Stimulated activated CD8-positive, alpha-beta memory T cell treated with anti-CD3 and anti-CD28 coated beads, Interleukin-15, amount 100 ng/mL, for 48 hours (primary cell): ENCODE results near the gene PRKN.

Source experiments
- DNase-seq, 2 donors: peaks; one replicate each; pipeline ENCODE4 v3.0.0-alpha.2; 2020; ENCODE audit warnings: low read depth in 2 of 2

The PRKN gene

GRCh38 chr6:162056061-162056460, 671.5 kb downstream of the PRKN start:
- DNase-seq = no peak

DNA sequence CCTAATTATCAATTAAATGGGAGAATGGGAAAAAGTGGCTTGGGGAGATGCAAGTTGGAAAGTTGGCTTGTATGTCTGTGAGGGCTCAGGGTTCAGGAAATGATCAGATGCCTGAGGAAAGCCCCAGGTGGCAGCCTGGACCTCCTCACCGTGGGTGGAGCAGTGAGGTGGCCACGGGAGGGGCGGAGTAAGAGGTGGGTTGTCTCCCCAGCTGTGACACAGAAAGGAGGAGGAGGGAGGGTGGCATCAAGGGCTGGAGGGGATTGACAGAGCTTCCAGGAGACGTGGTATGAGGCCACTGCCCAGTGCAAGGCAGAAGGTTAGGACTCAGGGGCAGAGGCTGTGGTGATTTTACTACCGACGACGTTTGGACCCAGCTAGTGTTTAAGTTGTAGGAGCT, 672.2 kb downstream of the PRKN start:
- DNase-seq = no peak

DNA sequence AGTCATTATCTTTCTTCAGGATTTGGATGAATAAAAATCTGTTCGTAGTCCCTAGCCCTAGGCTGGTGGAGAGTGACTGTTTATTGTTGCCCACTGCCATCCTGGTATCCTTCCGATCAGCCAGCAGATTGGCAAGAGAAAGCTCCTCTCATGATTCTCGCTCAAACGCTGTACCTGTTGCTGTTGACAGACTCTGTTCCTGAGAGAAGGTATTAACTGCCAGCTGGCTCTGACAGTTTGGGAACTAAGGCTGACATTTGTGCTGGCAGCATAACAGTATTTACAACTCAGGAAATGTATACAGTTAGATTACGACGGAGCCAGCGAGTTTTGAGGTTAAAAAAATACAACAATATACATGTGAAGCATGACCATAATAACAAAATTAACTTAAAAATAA, 674.5 kb downstream of the PRKN start:
- DNase-seq = no peak

GRCh38 chr6:162050579-162050978, 677.0 kb downstream of the PRKN start:
- no peak for DNase-seq

- no peak for DNase-seq
These were observed 681.2 kb downstream of the PRKN start for GRCh38 chr6:162046324-162046723.

DNA sequence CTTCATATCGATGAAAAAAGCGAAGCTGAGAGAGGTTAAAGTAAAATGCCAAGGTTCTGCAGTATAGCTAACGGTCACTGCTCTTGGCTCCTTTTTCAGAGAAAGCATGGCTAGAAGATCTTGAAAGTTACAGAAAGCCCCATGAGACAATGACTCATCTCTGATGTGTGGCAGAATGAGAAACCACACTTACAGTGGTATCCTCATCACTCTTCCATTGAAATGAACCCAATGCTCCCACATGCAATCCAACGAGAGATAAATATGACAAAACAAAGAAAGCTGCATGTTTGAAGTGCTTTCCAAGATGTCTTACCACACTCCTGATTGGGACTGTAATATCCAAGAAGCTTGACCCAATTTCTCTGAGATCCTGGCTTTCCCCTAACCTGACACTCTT, 694.9 kb downstream of the PRKN start:
- DNase-seq = no peak

GRCh38 chr6:162029873-162030576, 697.5 kb downstream of the PRKN start:
- DNase-seq = no peak

DNA sequence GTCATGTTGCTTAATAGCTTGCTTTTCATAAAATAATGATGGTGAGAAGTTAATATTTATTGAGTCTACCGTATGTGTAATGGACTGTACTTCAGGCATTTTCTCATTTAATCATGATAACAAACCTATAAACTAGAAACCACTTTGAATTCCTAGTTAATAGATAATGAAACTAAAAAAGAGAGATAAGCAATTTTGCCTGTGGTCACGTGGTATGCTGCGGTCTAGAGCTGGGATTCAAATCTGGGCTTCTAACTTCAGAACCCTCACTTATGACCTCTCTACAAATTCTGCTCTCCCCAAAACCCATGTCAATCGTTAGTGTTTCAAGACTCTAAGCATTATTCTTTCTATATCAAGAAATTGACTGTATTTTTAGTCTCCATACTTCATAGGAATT, 700.7 kb downstream of the PRKN start:
- DNase-seq = no peak

- DNase-seq = no peak
These were observed 701.5 kb downstream of the PRKN start for GRCh38 chr6:162026031-162026430.

DNA sequence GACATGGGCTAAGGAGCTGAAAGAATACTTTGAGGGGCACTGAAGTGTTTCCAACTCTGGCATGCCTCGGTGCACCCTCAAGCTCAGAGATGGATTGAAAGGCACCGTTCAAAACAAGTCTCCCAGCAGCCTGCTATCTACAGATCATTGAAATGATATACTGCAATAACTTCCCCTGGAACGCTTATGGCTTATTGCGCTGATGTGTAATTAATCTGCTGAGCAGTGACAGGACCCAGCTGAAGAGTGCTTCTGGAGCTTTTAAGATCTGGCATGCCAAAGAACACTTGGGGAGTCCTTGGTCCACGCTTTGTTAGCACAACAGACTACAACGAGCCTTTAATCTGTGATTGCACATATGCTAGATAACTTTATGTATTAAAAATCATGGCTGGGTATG, 708.2 kb downstream of the PRKN start:
- DNase-seq = no peak

DNA sequence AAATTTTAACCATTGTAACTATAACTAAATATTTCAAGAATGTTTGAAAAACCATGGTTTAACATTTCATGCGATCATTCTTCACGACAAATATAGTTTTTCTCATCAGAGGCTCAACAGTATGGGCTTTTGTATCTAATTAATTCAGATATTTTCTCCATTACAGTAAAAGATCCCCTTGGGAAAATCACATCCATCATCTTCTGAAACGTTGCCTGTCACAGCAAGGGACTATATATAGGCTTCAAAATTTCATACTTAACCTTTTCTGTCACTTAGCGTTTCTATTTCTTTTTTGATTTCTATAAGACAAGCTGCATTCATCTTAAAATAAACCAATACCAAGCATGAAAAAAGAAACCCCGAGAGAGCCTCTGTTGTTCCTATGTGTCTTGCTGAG, 710.0 kb downstream of the PRKN start:
- DNase-seq = no peak

DNA sequence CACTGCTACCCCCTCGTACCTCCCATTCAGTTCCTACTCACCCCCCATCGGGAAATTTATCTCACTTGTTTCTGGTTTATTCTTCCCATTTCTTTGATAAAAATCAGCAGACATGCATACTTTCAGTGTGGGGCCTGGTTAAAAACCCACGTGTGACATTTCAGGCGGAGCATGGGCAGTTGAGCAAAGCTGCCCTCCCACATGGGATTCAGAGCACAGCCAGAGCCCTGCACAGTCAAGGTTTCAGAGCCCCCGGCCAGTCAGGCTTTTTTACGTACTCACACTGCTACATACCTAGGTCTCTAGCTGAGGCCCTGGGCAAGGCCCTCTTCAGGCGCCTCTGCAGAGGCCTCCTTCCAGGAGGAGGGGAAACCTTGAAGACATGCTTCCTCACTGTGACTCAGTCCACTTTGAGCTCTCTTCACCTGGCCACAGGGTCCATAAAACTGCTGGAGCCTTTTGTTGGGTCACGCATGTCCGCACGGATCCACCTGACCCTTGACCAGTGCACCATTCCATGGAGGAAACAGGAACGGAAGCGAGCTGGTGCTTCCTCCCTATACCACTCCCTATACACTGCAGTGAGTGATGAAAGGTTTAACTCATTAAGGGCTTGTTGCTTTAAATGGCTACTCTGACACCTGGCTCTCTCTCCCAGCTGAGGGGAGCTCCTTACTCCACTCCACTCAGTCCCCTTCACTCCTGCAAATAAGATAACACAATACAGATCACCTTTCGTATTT, 713.3 kb downstream of the PRKN start:
- DNase-seq = no peak

DNA sequence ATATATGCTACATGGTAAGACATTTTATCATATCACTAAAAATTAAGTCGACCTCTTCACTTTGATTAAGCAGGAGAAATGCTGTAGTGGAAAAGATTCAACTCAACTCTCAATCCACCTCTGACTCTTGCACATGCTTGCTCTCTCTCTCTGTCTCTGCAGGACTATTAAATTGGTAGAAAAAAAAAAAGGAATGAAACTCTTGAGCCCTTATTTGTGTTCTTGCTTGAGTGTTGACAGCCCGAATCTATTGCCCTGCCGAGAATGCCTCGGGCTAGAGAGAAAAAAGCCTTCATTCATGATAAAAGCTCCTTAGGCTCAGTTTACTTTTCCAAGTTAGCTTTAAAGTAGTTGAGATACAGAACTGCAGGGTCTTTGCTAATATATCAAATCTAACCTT, 722.2 kb downstream of the PRKN start:
- DNase-seq = no peak

- no peak for DNase-seq
These were observed 730.8 kb downstream of the PRKN start for GRCh38 chr6:161996783-161997182.

DNA sequence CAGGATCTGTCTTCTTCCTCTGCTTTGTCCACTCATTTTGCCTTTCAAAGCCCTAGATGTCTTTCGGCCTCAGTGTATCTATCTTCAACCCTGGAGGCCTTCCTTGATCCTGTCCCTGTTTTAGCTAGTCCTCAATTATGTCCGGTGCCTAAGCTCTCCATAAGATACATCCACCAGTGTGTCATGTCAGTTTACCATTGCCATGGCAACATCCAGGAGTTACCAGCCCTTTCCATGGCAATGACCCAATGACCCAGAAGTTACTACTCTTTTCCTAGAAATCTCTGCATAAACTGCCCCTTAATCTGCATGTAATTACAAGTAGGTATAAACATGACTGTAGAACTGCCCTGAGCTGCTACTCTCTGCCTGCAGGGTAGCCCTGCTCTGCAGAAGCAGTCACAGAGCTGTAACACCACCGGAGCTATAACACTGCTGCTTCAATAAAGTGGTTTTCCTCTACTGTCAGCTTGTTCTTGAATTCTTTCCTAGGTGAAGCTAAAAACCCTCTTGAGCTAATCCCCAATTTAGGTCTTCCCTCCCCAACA, 741.6 kb downstream of the PRKN start:
- no peak for DNase-seq

GRCh38 chr6:161984713-161985112, 742.9 kb downstream of the PRKN start:
- DNase-seq = no peak

- DNase-seq = no peak
These were observed 751.0 kb downstream of the PRKN start for GRCh38 chr6:161976553-161976952.

GRCh38 chr6:161973064-161973463, 754.5 kb downstream of the PRKN start:
- DNase-seq = no peak

DNA sequence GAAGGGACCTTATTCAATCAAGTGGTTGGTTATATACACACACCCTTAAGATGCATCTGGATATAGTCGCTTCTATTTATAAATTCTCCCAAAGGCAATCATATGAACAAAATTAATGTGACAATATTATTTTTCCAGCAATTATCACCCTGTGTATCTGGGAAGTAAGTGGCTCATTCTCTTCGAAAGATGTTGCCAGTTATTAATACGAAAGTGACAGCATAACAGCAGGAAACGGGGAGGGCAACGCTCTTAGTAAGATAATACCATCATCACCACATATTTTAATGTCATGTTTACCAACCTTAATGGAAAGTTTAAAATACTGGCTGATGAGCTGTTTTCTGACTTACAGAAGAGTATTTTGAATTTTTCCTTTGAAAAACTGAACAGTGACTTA, 756.5 kb downstream of the PRKN start:
- DNase-seq = no peak

- DNase-seq = no peak
These were observed 763.8 kb downstream of the PRKN start for GRCh38 chr6:161963634-161964234.

GRCh38 chr6:161963181-161963580, 764.4 kb downstream of the PRKN start:
- DNase-seq = no peak

DNA sequence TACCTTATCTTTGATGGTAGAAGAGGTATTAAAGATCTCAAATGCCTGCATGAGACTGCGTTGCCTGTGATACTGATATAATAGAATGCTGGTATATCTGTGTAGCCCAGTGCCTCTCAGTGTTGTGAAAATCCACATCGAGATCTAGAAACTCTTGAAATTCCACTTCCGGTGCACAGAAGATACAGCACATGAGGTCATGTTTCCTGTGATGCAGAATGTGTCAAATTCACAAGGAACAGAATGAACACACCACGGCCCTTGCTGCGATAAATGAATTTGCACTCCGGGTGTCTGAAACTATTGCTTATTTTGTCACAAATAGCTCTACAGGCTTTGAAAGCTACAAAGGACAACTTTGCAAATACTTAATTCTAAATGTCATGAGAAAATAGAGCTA, 765.8 kb downstream of the PRKN start:
- DNase-seq = no peak

DNA sequence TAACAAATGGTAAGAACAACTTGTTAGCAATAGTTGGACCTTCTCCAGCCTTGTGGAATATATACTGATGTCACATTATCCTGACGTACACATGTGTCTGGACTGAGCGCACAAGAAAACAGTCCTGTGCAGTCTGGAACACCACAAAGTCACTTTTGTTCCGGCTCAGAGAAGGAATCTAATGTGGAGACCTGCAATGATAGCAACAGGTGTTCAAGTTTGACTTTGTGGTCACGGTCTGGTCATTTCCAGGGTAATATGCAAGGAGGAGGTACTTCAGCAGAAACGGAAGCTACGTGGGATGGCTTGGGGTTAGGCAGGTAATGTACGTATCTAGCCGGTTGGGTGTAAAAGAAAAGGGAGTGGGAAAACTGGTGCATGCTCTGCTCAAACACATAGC, 766.5 kb downstream of the PRKN start:
- no peak for DNase-seq
